Mesodermal cell (in vitro differentiated cells): Measurements from ENCODE around the gene CLDN34.

ENCODE experiments used
- H3K27ac ChIP-seq: 2 replicates; pipeline ENCODE4 v1.7.0; 2013; ENCODE audit warnings: mild to moderate bottlenecking, low read depth, low read length, moderate library complexity; ENCODE audit not compliant: severe bottlenecking
- H3K36me3 ChIP-seq: 2 replicates; pipeline ENCODE4 v1.7.1; 2013; ENCODE audit warnings: mild to moderate bottlenecking, low read length, moderate library complexity; ENCODE audit not compliant: control insufficient read depth, insufficient read depth
- H3K4me1 ChIP-seq: one replicate; pipeline ENCODE4 v1.7.1; 2013; ENCODE audit warnings: mild to moderate bottlenecking, low read length; ENCODE audit not compliant: insufficient read depth, control insufficient read depth, poor library complexity, severe bottlenecking
- H3K4me3 ChIP-seq: 2 replicates; pipeline ENCODE4 v1.7.0; 2013; ENCODE audit warnings: low read length, control low read depth, mild to moderate bottlenecking; ENCODE audit not compliant: insufficient read depth, poor library complexity, severe bottlenecking; ENCODE audit errors: extremely low read depth
- H3K9me3 ChIP-seq: 2 replicates; pipeline ENCODE4 v1.7.1; 2013; ENCODE audit warnings: mild to moderate bottlenecking, low read length, moderate library complexity; ENCODE audit not compliant: control insufficient read depth
- WGBS, 2 experiments: methylation state at CpG; one replicate each; pipeline ENCODE4 v1.1.5; 2013; ENCODE audit warnings: missing lambda C conversion rate in 2 of 2; ENCODE audit not compliant: insufficient coverage in 2 of 2; 5-methylcytosine and 5-hydroxymethylcytosine counted together

The CLDN34 gene

DNA sequence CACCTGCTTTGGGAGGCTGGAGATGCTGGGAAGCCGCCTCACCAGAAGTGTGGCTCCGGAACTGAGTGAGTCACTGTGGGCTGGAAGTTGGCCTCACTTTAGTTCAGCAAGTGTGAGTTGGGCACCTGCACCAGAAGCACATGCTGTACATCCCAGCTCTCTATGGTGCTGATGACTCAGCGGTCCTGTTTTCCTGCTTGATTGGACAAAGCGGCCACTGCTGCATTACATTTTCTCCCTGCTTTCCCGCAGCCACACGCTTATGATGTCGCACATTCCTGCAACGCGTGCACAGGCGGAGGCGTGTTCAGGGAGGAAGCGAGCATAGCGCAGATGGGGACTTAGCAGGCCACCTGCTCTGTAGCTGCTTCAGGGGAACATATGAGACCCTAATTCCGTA, 26.7 kb upstream of the CLDN34 start:
- H3K4me3 ChIP-seq: no peak overlapping the region
- WGBS, 2 experiments: 98 to 100% methylated on average over 2 to 7 of the region's 14 CpGs
- no peak overlapping the region for H3K27ac ChIP-seq
- peaks cover 17% of the 10 kb centered on the region for H3K36me3 ChIP-seq
- no peaks in the 10 kb centered on the region for H3K9me3 ChIP-seq
- no peaks in the 10 kb centered on the region for H3K4me1 ChIP-seq

DNA sequence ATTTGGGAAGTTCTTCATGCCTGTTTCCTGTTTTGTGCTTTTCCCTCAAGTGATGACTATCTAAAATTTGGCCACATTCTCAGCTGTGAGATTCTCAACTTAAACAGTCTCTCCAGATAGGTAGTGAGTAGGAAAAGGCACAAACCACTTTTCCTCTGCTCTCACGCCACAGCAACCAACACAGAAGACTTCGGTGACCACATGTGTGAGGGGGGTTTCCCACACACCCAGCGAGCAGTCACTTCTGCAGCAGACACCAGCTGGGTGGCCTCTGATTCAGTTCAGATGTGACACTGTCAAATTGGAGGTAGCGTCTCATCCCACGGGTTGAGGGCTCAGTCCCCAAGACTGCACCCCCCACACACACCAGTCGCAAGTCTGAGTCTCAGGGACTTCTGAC, 25.1 kb upstream of the CLDN34 start:
- no CpG with 5 or more reads among the region's 6 CpGs for WGBS, 2 experiments
- Histone ChIP-seq H3K4me1 (no peaks in the 10 kb centered on the region), H3K9me3 (no peaks in the 10 kb centered on the region), H3K36me3 (peaks cover 33% of the 10 kb centered on the region), H3K27ac (no peak overlapping the region), H3K4me3 (no peak overlapping the region)

DNA sequence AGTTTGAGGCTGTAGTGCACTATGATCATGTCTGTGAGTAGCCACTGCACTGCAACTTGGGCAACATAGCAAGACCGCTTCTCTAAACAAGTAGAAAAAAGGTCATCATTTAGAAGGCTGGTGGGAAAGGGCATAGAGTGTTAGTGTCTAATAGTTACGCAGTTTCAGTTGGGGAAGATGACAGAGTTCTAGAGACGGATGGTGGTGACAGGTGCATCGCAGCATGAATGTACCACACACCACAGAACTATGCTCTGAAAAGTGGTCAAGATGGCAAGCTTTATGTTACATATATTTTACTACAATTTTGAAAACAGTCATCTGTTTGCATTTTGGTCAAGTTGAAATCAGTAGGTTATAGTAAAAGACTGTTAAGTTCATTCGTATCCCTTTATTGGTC, 23.7 kb upstream of the CLDN34 start:
- Histone ChIP-seq H3K4me1 (no peaks in the 10 kb centered on the region), H3K4me3 (no peak overlapping the region), H3K36me3 (peaks cover 44% of the 10 kb centered on the region), H3K9me3 (no peaks in the 10 kb centered on the region), H3K27ac (no peak overlapping the region)
- no CpG with 5 or more reads among the region's 5 CpGs for WGBS, 2 experiments

DNA sequence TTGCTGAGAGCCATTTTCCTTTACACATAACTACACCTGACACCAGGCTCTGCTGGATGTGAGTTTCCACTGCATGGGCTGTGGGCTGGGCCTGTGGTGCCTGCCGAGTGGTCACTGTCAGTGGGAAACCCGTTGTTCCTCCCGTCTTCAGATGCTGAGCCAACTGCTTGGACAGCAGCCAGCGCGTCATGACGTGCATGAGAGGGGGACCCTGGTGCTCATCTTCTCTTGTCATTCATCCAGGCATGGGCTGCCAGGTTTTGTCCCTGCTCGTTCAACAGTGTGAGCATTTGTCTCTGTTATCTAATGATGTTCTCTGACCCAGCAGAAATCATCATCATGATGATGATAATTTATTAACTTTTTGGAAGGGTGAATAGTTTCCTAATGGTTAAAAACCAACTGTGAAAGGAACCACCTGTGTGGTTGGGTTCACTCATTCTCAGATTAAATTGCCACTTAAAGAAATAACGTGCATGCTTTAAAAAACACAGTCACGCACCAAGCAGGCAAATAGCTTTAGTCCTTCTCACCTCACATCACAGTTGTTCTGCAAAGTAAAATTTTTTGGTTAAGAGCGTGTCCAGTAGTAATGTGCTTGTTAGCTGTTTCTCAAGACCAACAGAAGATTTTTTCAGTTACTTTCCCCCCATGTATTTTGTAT, 19.9 kb upstream of the CLDN34 start:
- H3K4me1 ChIP-seq: no peaks in the 10 kb centered on the region
- H3K4me3 ChIP-seq: no peak overlapping the region
- no peaks in the 10 kb centered on the region for H3K9me3 ChIP-seq
- no peak overlapping the region for H3K27ac ChIP-seq
- 96 to 97% methylated on average over 5 to 6 of the region's 10 CpGs for WGBS, 2 experiments
- H3K36me3 ChIP-seq: peaks cover 43% of the 10 kb centered on the region

DNA sequence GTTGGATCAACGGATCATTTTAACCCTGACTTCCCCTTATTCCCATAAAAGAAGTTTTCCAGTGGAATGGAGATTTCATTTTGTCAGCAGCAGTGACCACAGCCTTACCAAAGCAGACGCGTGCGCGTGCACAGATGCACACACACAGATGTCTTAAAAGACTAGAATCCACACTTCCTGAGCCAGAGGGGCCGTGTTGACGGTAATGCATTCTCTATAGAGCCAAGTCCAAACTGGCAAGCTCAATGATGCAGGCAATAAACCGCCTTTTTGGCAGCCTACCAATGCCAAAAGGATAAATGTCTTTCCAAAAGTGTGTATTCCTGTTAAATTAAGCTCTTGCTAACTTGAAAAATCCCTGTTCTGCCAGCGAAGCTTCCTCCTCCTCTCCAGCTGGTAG, 18.8 kb upstream of the CLDN34 start:
- Histone ChIP-seq H3K4me3 (no peak overlapping the region), H3K27ac (no peak overlapping the region), H3K9me3 (no peaks in the 10 kb centered on the region), H3K4me1 (no peaks in the 10 kb centered on the region), H3K36me3 (peaks cover 40% of the 10 kb centered on the region)
- 100% methylated on average over 2 of the region's 9 CpGs; no CpG with 5 or more reads in 1 of the 2 experiments for WGBS, 2 experiments

DNA sequence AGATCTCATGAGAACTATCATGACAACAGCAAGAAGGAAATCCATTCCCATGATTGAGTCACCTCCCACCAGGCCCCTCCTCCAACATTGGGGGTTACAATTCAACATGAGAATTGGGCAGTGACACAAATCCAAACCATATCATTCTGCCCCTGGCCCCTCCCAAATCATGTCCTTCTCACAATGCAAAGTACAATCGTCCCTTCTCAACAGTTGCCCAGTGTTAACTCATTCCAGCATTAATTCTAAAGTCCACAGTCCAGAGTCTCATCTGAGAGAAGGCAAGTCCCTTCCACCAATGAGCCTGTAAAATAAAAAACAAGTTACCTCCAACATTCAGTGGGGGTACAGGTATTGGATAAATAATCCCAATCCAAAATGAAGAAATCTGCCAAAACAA, 14.9 kb upstream of the CLDN34 start:
- no peaks in the 10 kb centered on the region for H3K4me1 ChIP-seq
- H3K4me3 ChIP-seq: no peak overlapping the region
- WGBS, 2 experiments: no CpG with 5 or more reads among the region's 1 CpG
- H3K9me3 ChIP-seq: no peaks in the 10 kb centered on the region
- peaks cover 14% of the 10 kb centered on the region for H3K36me3 ChIP-seq
- H3K27ac ChIP-seq: no peak overlapping the region

DNA sequence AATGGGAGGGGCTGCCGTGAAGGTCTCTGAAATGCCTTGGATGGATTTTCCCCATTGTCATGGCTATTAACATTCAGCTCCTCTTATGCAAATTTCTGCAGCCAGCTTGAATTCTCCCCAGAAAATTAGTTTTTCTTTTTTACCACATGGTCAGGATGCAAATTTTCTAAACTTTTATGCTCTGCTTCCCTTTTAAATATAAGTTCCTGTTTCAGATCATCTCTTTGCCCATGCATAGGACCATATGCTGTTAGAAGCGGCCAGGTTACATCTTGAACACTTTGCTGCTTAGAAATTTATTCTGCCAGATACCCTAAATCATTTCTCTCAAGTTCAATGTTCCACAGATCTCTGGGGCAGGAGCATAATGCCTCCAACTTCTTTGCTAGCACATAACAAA, 13.8 kb upstream of the CLDN34 start:
- Histone ChIP-seq H3K36me3 (peaks cover 5% of the 10 kb centered on the region), H3K4me3 (no peak overlapping the region), H3K27ac (no peak overlapping the region), H3K4me1 (no peaks in the 10 kb centered on the region), H3K9me3 (no peaks in the 10 kb centered on the region)
- WGBS, 2 experiments: 93% methylated on average over 2 of the region's 2 CpGs; no CpG with 5 or more reads in 1 of the 2 experiments

DNA sequence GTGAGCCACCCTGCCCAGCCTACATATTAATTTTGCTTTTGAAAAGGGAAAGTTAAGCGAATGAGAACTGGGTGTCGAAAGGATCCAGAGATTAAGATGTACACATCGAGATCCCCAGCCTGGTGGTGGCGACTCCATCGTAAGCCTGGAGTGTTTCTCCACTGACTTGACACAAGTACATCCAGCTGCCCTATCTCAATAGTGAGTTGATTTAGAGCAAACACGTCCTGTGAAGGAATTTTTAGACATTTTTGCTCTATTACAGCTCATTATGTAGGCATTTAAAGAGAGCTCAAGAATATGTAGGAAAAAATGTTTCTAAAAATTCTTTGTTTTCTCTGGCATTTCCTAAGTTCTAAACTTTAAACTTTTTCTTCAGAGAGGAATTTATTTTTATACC, 11.7 kb upstream of the CLDN34 start:
- 100% methylated on average over 2 of the region's 6 CpGs; no CpG with 5 or more reads in 1 of the 2 experiments for WGBS, 2 experiments
- Histone ChIP-seq H3K4me1 (no peaks in the 10 kb centered on the region), H3K9me3 (no peaks in the 10 kb centered on the region), H3K4me3 (no peak overlapping the region), H3K36me3 (no peaks in the 10 kb centered on the region), H3K27ac (no peak overlapping the region)

DNA sequence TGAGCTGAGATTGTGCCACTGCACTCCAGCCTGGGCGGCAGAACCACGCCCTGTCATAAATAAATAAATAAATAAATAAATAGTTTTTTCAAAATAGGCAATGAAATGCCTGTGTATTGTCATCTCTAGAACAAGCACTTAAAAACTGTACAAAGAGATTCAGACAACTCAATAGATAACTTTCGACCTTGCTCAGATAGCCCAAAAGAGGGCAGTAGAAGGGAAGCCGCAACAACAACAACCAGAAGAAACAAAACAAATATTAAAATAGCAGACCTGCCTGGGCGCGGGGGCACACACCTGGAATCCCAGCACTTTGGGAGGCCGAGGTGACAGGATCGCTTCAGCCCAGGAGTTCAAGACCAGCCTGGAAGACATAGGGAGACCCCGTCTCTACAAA, 9.4 kb upstream of the CLDN34 start:
- no peaks in the 10 kb centered on the region for H3K4me1 ChIP-seq
- H3K27ac ChIP-seq: no peak overlapping the region
- no peaks in the 10 kb centered on the region for H3K36me3 ChIP-seq
- no peak overlapping the region for H3K4me3 ChIP-seq
- no peaks in the 10 kb centered on the region for H3K9me3 ChIP-seq
- WGBS, 2 experiments: no CpG with 5 or more reads among the region's 9 CpGs

DNA sequence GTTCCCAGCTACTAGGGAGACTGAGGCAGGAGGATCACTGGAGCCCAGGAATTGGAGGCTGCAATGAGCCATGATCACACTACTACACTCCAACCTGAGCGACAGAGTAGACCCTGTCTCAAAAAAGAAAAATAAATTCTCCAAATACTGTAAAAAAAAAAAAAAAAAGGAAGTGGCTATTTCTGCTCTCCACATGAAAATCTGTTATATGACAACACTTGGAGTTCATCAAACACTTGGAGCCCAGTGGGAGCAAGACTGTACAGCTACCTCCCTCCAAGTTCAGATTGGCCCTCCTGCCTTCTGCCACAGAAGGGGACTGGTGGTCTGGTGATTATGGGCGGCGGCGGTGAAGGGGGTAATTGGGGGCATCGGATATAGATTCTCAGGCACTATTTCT, 9.0 kb upstream of the CLDN34 start:
- Histone ChIP-seq H3K36me3 (no peaks in the 10 kb centered on the region), H3K27ac (no peak overlapping the region), H3K4me3 (no peak overlapping the region), H3K4me1 (no peaks in the 10 kb centered on the region), H3K9me3 (no peaks in the 10 kb centered on the region)
- no CpG with 5 or more reads among the region's 5 CpGs for WGBS, 2 experiments

DNA sequence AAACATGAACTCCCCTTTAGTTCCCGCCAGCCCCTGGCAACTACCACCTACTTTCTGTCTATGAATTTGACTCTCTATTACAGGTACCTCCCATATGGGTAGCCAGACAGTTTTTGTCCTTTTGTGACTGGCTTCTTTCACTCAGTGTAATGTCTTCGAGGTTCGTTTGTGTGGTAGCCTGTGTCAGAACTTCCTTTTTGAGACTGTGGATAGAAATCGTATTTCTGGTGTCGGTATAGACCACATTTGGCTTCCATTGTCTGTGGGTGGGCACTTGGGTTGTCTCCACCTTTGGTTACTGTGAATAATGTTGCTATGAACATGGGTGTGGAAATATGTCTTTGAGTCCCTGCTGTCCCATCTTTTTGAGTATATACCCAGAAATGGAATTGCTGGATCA, 5.4 kb upstream of the CLDN34 start:
- WGBS, 2 experiments: 100% methylated on average over 1 of the region's 5 CpGs; no CpG with 5 or more reads in 1 of the 2 experiments
- no peaks in the 10 kb centered on the region for H3K4me1 ChIP-seq
- no peaks in the 10 kb centered on the region for H3K36me3 ChIP-seq
- no peaks in the 10 kb centered on the region for H3K9me3 ChIP-seq
- H3K4me3 ChIP-seq: no peak overlapping the region
- no peak overlapping the region for H3K27ac ChIP-seq
